NCI-H524 (cell line): ENCODE measurements around the gene CNTNAP5.

Experiments used
- DNase-seq, 2 experiments: peaks; one replicate each; lab custom pipeline; 2025; lab: John Stamatoyannopoulos, UW

Gene CNTNAP5

GRCh38 chr2:124264551-124265091 is 239.5 kb downstream of the CNTNAP5 start:
- no peak for DNase-seq

DNA sequence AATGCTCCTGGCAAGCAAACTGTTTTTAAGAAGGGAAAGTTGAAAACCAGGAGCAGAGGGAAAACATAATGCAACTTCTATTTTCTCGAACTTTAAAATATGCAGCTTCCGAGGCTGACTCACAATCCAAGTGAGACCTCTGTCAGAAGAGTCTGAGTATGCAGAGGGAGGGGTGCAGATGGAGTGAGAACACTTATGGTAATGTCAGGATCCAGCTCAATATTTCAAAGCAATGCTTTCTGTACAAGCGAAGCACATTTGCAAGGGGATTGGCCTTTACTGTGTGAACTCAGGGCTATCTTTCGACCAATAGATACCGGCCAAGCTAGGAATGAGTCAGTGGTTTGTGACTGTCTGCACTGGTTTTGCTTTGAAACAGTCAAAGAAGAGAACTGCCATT is 242.7 kb downstream of the CNTNAP5 start:
- DNase-seq, result no peak

GRCh38 chr2:124269348-124269747 is 244.3 kb downstream of the CNTNAP5 start:
- DNase-seq, result no peak

- DNase-seq, result no peak
Measured at GRCh38 chr2:124272261-124272841, 247.3 kb downstream of the CNTNAP5 start.

- DNase-seq, result no peak
Measured at GRCh38 chr2:124281541-124281940, 256.5 kb downstream of the CNTNAP5 start.

GRCh38 chr2:124283096-124283495 is 258.0 kb downstream of the CNTNAP5 start:
- DNase-seq, result no peak

- no peak for DNase-seq
Measured at GRCh38 chr2:124286089-124286783, 261.1 kb downstream of the CNTNAP5 start.

DNA sequence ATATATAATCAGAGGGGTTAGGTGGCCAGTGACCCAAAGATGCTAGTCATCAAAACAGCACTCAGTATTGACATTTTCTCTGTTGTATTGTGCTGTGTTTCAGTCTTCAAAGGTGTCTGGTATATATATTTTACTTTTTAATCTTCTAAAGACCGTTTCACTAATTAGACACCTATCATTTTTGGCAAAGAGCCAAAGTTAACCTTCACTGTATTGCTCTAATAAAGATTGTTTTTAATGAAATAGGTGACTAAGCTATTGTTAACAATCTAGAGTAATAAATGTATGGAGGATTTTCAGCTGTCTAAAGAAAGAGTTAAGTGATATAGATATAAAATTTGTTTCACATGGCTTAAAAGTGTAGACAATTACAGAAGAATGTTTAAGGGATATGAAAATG is 264.0 kb downstream of the CNTNAP5 start:
- DNase-seq, result no peak

DNA sequence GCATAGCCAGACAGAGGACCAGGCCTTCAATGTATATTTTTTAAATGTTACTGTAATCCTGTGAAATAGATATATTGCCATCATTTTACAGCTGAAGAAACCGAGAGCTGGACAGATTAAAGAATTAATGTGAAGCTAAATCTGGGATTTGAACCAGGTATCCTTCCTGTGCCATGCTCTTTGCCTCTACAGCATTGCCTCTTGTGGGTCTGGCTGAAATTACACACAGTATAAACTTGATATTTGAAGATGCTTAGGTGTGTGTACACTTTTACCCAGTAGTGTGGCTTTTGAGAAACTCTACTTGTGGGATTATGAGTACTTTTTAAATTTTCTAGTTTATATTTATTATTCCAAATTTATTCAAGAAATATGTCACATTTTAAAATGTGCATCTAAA is 264.5 kb downstream of the CNTNAP5 start:
- no peak for DNase-seq

DNA sequence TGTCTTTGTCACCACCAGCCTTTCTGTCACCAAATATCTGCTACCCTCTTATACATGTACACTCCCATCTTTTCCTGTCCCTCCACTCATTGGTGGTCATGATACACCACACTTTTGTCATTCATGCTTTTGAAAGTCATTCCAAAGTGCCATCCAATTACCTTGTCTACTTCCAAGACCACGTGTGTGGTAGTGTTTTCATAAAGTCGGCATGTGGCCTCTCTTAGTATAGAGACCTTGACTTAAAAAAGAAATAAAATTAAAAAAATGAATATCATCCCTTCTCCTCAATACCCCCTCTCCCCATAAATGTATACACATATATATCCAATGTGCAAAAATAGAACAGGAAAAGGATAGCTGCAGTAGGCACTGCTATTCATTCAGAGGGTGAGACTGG is 271.4 kb downstream of the CNTNAP5 start:
- DNase-seq, result no peak

DNA sequence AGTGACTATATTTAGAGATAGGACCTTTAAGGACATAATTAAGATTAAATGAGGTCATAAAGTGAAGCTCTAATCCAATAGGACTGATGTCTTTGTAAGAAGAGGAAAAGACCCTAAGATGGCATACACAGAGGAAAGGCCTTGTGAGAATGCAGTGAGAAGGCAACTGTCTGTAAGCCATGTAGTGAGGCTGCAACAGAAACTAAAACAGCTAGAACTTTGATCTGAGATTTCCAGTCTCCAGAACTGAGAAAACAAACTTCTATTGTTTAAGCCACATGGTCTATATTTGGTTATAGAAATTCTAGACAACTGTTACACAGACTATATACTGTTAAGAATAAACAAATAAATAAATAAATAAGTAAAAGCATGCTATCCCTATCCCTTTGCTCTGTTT is 276.8 kb downstream of the CNTNAP5 start:
- DNase-seq, result no peak

- DNase-seq, result no peak
Measured at GRCh38 chr2:124308319-124309062, 283.4 kb downstream of the CNTNAP5 start.

DNA sequence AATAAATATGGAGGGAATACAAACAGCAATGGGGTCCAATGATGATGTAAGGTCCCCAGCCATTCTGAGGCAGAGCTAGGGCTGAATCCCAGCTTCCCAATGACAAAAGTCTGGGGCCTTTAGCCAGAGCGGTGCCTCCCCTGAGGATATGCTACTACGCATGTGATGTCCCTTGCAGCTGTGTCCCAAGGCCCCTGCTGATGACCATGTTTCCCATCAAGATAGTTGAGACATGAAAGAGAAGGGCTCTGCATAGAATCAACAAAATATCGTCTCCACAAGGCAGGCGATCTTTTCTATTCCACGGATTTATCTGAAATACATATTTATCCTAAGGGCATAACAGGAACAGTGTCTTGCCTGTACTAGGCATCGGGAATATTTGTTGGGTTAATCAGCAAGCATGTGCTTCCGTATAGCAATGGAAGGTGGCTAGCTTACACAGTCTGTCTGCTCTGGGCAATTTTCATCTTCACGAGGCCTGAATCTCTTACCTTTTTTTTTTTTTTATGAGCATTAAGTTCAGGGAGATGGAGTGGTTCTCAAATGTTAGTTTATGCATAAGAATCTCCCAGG is 284.6 kb downstream of the CNTNAP5 start:
- DNase-seq, result no peak

- DNase-seq, result no peak
Measured at GRCh38 chr2:124310671-124311070, 285.6 kb downstream of the CNTNAP5 start.

- DNase-seq, result no peak
Measured at GRCh38 chr2:124314084-124314483, 289.0 kb downstream of the CNTNAP5 start.

GRCh38 chr2:124315221-124315880 is 290.3 kb downstream of the CNTNAP5 start:
- DNase-seq, result peak in 1 of 2 experiments; percentile 47

GRCh38 chr2:124316133-124316532 is 291.0 kb downstream of the CNTNAP5 start:
- no peak for DNase-seq

DNA sequence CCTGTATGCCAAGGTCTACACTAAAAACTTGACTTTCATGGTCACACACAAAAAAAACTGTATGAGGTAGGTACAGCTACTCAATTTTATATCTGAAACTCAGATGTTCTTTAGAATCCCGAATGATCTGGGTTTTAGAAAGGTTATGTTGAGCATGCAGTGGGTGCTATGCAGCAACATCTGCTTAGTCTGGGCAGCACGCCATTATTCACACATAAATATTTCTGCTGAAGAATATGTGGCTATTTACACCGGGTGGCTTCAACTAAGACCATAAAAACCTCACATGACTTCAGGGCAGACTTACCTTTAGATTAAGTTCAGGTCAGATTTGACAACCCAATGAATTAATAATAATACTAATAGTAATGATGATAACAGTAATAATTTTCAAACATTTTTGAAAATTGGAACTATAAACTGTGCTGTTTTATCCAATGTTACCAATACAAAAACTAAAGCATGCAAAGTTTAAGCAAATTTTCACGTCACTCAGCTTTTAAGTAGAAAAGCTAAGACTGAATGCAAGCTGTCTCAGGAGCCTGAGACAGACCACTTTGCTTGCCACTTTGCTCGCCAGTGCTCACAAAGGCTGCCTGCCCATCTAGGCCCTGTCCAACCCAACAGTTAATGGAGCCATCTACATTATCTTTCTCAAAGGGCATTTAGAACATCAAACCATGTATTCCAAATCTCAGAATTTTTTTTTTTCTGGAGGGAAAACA is 292.0 kb downstream of the CNTNAP5 start:
- peak in 1 of 2 experiments; percentile 13 for DNase-seq

- DNase-seq, result no peak
Measured at GRCh38 chr2:124317628-124318027, 292.5 kb downstream of the CNTNAP5 start.

DNA sequence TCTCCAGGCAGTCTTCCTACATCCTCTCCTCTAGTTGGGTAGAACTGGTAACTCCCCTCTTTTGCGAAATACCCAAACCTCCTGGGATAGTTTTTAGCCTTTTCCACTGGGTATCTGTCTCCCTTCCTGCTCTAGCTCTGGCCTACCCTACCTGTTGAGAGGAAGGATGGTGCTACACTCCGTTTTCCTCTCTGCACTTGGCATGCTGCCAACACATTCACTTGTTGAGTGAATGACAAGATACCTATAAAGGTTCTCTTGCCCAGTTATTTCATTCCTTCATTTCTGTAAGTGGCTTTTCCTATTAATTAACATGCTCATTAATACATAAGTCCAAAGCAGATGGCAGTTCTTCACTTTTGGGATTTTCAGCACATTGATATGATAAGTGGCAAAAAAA is 293.8 kb downstream of the CNTNAP5 start:
- DNase-seq, result peak in 1 of 2 experiments; percentile 5

DNA sequence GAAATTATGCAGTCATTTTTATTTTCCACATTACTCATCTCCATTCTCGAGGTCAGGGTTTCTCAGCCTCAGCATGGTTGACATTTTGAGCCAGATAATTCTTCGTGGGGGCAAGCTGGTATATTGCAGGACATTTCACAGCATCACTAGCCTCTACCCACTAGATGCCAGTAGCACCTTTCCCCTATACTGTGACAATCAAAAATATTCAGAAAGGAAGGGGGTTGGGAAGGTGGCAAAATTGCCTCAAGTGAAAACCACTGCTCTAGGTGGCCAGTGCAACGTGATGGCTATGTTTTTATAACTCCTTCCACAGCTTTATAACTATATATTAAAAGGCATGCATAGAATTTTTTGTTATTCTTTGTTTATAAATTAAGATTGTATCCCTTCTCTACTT is 294.5 kb downstream of the CNTNAP5 start:
- DNase-seq, result no peak
